Esophagus squamous epithelium (tissue), 5 donors: ENCODE measurements around the gene FAM222B. TPM values are rescaled to one million over a fixed set of nuclear protein-coding genes. Genes with fewer than 3 reads are reported as not detected.

Experiments
- DNase-seq: peaks from one replicate; lab custom pipeline; 2025; lab: John Stamatoyannopoulos, UW
- H3K27ac ChIP-seq, 4 donors: fragments of 200-600 bp; sonication (generic); one replicate each; pipeline ENCODE4 v1.5.1; 2016 to 2019; ENCODE audit warnings: mild to moderate bottlenecking in 1 of 4
- H3K27me3 ChIP-seq, 4 donors: fragments of 200-600 bp; sonication (generic); 1 replicate in 3 of 4; 2 replicates in 1 of 4; pipeline versions ENCODE4 v1.5.1 to v1.6.0; 2017 to 2021; ENCODE audit warnings: antibody characterized with exemption in 1 of 4
- H3K36me3 ChIP-seq, 3 donors: fragments of 200-600 bp; sonication (generic); one replicate each; pipeline ENCODE4 v1.5.1; 2016 to 2019
- H3K4me1 ChIP-seq, 3 donors: fragments of 200-600 bp; sonication (generic); one replicate each; pipeline ENCODE4 v1.5.1; 2017 to 2019
- H3K4me3 ChIP-seq, 4 donors: fragments of 200-600 bp; sonication (generic); 1 replicate in 3 of 4; 2 replicates in 1 of 4; pipeline ENCODE4 v1.5.1; 2016 to 2019; ENCODE audit warnings: mild to moderate bottlenecking in 2 of 4, moderate library complexity in 1 of 4
- H3K9me3 ChIP-seq, 3 donors: fragments of 200-600 bp; sonication (generic); one replicate each; pipeline ENCODE4 v1.5.1; 2016 to 2019
- CTCF ChIP-seq, 6 experiments: fragments of 450-650 bp in 4 of 6; fragments of 200-600 bp in 2 of 6; sonication (generic) in 2 of 6; IDR thresholded peaks; one replicate each; pipeline ENCODE4 v1.5.1; 2016 to 2019; ENCODE audit warnings: antibody characterized with exemption in 6 of 6, mild to moderate bottlenecking in 4 of 6, moderate library complexity in 4 of 6
- POLR2A ChIP-seq, 4 donors: fragments of 450-650 bp; IDR thresholded peaks; one replicate each; pipeline ENCODE4 v1.6.1; 2017; ENCODE audit warnings: antibody characterized with exemption in 4 of 4, mild to moderate bottlenecking in 4 of 4, moderate library complexity in 3 of 4
- WGBS, 2 donors: methylation state at CpG; one replicate each; pipeline ENCODE4 v1.1.5; 2018; 5-methylcytosine and 5-hydroxymethylcytosine counted together
- intact Hi-C: fragments of 100-400 bp; cut with DNase I; formaldehyde crosslinking; loops from one replicate; pipeline ENCODE4 v1.15.0; 2022
- total RNA-seq, 4 donors: library from RNA; depleted of rRNA; stranded (reverse); fragments of >200 nt; gene quantifications; one replicate each; pipeline ENCODE4 v1.1.0, GENCODE V29; 2016
- donor health status: DM: yes; HTN: yes; CAD: no.

FAM222B gene
- total RNA-seq, 4 donors from 2014 or later, result 8.0 to 16.4 (median 11.2) TPM

GRCh38 chr17:28759256-28759865, 83.2 kb downstream of the FAM222B start:
- Histone ChIP-seq H3K36me3 (peaks cover 9 to 52% (median 13%) of the 10 kb centered on the region in 3 donors), H3K27ac (no peak overlapping the region), H3K27me3 (no peaks in the 10 kb centered on the region), H3K9me3 (no peaks in the 10 kb centered on the region), H3K4me3 (no peak overlapping the region), H3K4me1 (peaks cover 5 to 51% (median 7%) of the 10 kb centered on the region in 3 donors)
- intact Hi-C loops, result no loop called here
- TF ChIP-seq CTCF (IDR thresholded peaks at IDR 0.05) (no peak), POLR2A (IDR thresholded peaks at IDR 0.05) (no peak)
- WGBS, 2 donors, result 88 to 91% methylated on average over 4 to 10 of the region's 18 CpGs
- no peak for DNase-seq

GRCh38 chr17:28758411-28759121, 84.0 kb downstream of the FAM222B start:
- no peaks in the 10 kb centered on the region for H3K9me3 ChIP-seq
- no peaks in the 10 kb centered on the region for H3K27me3 ChIP-seq
- peaks cover 9 to 49% (median 13%) of the 10 kb centered on the region in 3 donors for H3K36me3 ChIP-seq
- TF ChIP-seq CTCF (IDR thresholded peaks at IDR 0.05) (no peak), POLR2A (IDR thresholded peaks at IDR 0.05) (no peak)
- intact Hi-C loops, result no loop called here
- H3K4me3 ChIP-seq, result no peak overlapping the region
- no peak overlapping the region for H3K27ac ChIP-seq
- peaks cover 5 to 47% (median 7%) of the 10 kb centered on the region in 3 donors for H3K4me1 ChIP-seq
- no peak for DNase-seq
- 82 to 97% methylated on average over 14 to 17 of the region's 32 CpGs for whole genome bisulfite sequencing, 2 donors

- H3K9me3 ChIP-seq, result no peaks in the 10 kb centered on the region
- H3K4me1 ChIP-seq, result peaks cover 5 to 35% (median 7%) of the 10 kb centered on the region in 3 donors
- no peak overlapping the region for H3K4me3 ChIP-seq
- TF ChIP-seq POLR2A (IDR thresholded peaks at IDR 0.05), result no peak
- no peaks in the 10 kb centered on the region for H3K27me3 ChIP-seq
- peaks cover 9 to 51% (median 13%) of the 10 kb centered on the region in 3 donors for H3K36me3 ChIP-seq
- 47 to 67% methylated on average over 5 of the region's 5 CpGs for WGBS, 2 donors
- H3K27ac ChIP-seq, result peak overlapping the region in 1 of 4 donors; percentile 2
- no peak for DNase-seq
- intact Hi-C loops, result no loop called here
These were observed 86.4 kb downstream of the FAM222B start for GRCh38 chr17:28756049-28756804.

GRCh38 chr17:28755486-28755885, 87.1 kb downstream of the FAM222B start:
- intact Hi-C loops, result no loop called here
- WGBS, 2 donors, result 83 to 90% methylated on average over 7 of the region's 7 CpGs
- Histone ChIP-seq H3K27me3 (no peaks in the 10 kb centered on the region), H3K9me3 (no peaks in the 10 kb centered on the region), H3K36me3 (peaks cover 9 to 44% (median 13%) of the 10 kb centered on the region in 3 donors), H3K4me3 (no peak overlapping the region), H3K27ac (no peak overlapping the region), H3K4me1 (peaks cover 2 to 32% (median 4%) of the 10 kb centered on the region in 3 donors)
- no peak for DNase-seq
- TF ChIP-seq CTCF (IDR thresholded peaks at IDR 0.05), result no peak
- no peak for TF ChIP-seq POLR2A (IDR thresholded peaks at IDR 0.05)

GRCh38 chr17:28751600-28752366, 90.8 kb downstream of the FAM222B start:
- H3K27ac ChIP-seq, result no peak overlapping the region
- WGBS, 2 donors, result 81 to 94% methylated on average over 8 to 9 of the region's 10 CpGs
- TF ChIP-seq CTCF (IDR thresholded peaks at IDR 0.05), result no peak
- no peak for TF ChIP-seq POLR2A (IDR thresholded peaks at IDR 0.05)
- H3K9me3 ChIP-seq, result no peaks in the 10 kb centered on the region
- DNase-seq, result no peak
- peaks cover 30 to 64% (median 37%) of the 10 kb centered on the region in 3 donors for H3K4me1 ChIP-seq
- no peak overlapping the region for H3K4me3 ChIP-seq
- peaks cover 7 to 35% (median 22%) of the 10 kb centered on the region in 3 donors for H3K36me3 ChIP-seq
- intact Hi-C loops, result no loop called here
- no peaks in the 10 kb centered on the region for H3K27me3 ChIP-seq
